A549 (cell line): ENCODE measurements around the gene PICK1. TPM values are rescaled to one million over a fixed set of nuclear protein-coding genes. Genes with fewer than 3 reads are reported as not detected.

Experiments used
- ATAC-seq, 2 experiments: fragments of 200-7000 bp in 1 of 2; fragments of >200 bp in 1 of 2; cut with Nextera tagmentation in 1 of 2; cut with Tn5 transposase in 1 of 2; 3 replicates each; pipeline versions ENCODE4 v1.8.0 to v1.9.1; 2018 to 2020; ENCODE audit warnings: mild to moderate bottlenecking in 1 of 2, moderate library complexity in 1 of 2
- CTCF ChIA-PET: fragments of 300-600 bp; sonication (Branson Sonifier 250); formaldehyde crosslinking; extraction: SDS; loops from one replicate; lab custom pipeline; 2021; ENCODE audit warnings: antibody characterized with exemption, inconsistent platforms; lab: Yijun Ruan, JAX
- POLR2A ChIA-PET: fragments of 350-600 bp; formaldehyde crosslinking; extraction: SDS; loops from one replicate; lab custom pipeline; 2021; ENCODE audit warnings: antibody characterized with exemption, inconsistent platforms; lab: Yijun Ruan, JAX
- DNase-seq, 2 experiments: peaks; one replicate each; pipeline versions ENCODE4 v3.0.0 to v3.0.0-alpha.2; 2011 to 2016; ENCODE audit warnings: low read depth in 1 of 2, low spot score in 1 of 2
- FAIRE-seq: peaks from 2 replicates; lab custom pipeline; 2011; peaks lifted over from hg19 to GRCh38; lab: Jason Lieb, UNC
- H3K27ac ChIP-seq, 2 experiments: fragments of >200 bp; sonication (Bioruptor Twin); formaldehyde crosslinking; 3 replicates each; pipeline ENCODE4 v1.5.1; 2016 to 2017
- H3K4me1 ChIP-seq: fragments of >200 bp; sonication (Bioruptor Twin); formaldehyde crosslinking; 3 replicates; pipeline ENCODE4 v1.6.1; 2016
- H3K4me2 ChIP-seq: fragments of >200 bp; sonication (Bioruptor Twin); formaldehyde crosslinking; 3 replicates; pipeline ENCODE4 v1.6.1; 2016
- H3K4me3 ChIP-seq: fragments of >200 bp; sonication (Bioruptor Twin); formaldehyde crosslinking; 3 replicates; pipeline ENCODE4 v1.5.1; 2016
- H3K9me3 ChIP-seq: fragments of >200 bp; sonication (Bioruptor Twin); formaldehyde crosslinking; 3 replicates; pipeline ENCODE4 v1.6.1; 2016
- CBX2 ChIP-seq: fragments of 200-600 bp; sonication (generic); IDR thresholded peaks from 2 replicates; pipeline ENCODE4 v1.6.1; 2016; ENCODE audit warnings: low read depth, mild to moderate bottlenecking, borderline replicate concordance
- CHD2 ChIP-seq: fragments of 150-350 bp; IDR thresholded peaks from 2 replicates; pipeline ENCODE4 v1.6.1; 2014; ENCODE audit warnings: low read length; ENCODE audit not compliant: partially characterized antibody
- CHD4 ChIP-seq: fragments of 200-600 bp; sonication (generic); IDR thresholded peaks from 2 replicates; pipeline ENCODE4 v1.6.1; 2016; ENCODE audit warnings: antibody characterized with exemption, mild to moderate bottlenecking, borderline replicate concordance
- E2F6 ChIP-seq: IDR thresholded peaks from 2 replicates; pipeline ENCODE4 v1.6.1; 2012; ENCODE audit warnings: low read depth, borderline replicate concordance
- EHF ChIP-seq: fragments of 250-450 bp; sonication (Bioruptor Pico); IDR thresholded peaks from 2 replicates; pipeline ENCODE4 v1.5.0; 2020; ENCODE audit warnings: mild to moderate bottlenecking
- ESRRA ChIP-seq: fragments of 150-350 bp; IDR thresholded peaks from 2 replicates; pipeline ENCODE4 v1.6.1; 2014; ENCODE audit warnings: mild to moderate bottlenecking, low read length, borderline replicate concordance
- HDAC2 ChIP-seq: fragments of 200-600 bp; sonication (generic); IDR thresholded peaks from 2 replicates; pipeline ENCODE4 v1.6.1; 2016
- HOXB13 ChIP-seq: fragments of 250-450 bp; sonication (Bioruptor Pico); IDR thresholded peaks from 2 replicates; pipeline ENCODE4 v1.5.0; 2020; ENCODE audit warnings: low read depth, mild to moderate bottlenecking, moderate library complexity
- HOXB5 ChIP-seq: fragments of 250-450 bp; sonication (Bioruptor Pico); IDR thresholded peaks from 2 replicates; pipeline ENCODE4 v1.5.0; 2020; ENCODE audit warnings: mild to moderate bottlenecking, moderate library complexity
- JUN ChIP-seq, 2 experiments: fragments of >200 bp; sonication (Bioruptor Twin); formaldehyde crosslinking; IDR thresholded peaks; 2 replicates in 1 of 2; 3 replicates in 1 of 2; pipeline ENCODE4 v1.6.1; 2016 to 2017
- KDM1A ChIP-seq: fragments of 200-600 bp; sonication (generic); IDR thresholded peaks from 2 replicates; pipeline ENCODE4 v1.6.1; 2016; ENCODE audit warnings: low read depth, mild to moderate bottlenecking
- KDM5A ChIP-seq: fragments of 200-600 bp; sonication (generic); IDR thresholded peaks from 2 replicates; pipeline ENCODE4 v1.6.1; 2016; ENCODE audit warnings: antibody characterized with exemption, mild to moderate bottlenecking
- MAX ChIP-seq: IDR thresholded peaks from 2 replicates; pipeline ENCODE4 v1.6.1; 2012
- NFE2L2 ChIP-seq: fragments of 150-350 bp; conservative IDR thresholded peaks from 2 replicates; pipeline ENCODE4 v1.6.1; 2014; ENCODE audit warnings: low read length
- NR3C1 ChIP-seq: fragments of >200 bp; sonication (Bioruptor Twin); formaldehyde crosslinking; IDR thresholded peaks from 3 replicates; pipeline ENCODE4 v1.6.1; 2017
- POLR2AphosphoS2 ChIP-seq: conservative IDR thresholded peaks from 2 replicates; pipeline ENCODE4 v1.6.1; 2012; ENCODE audit warnings: low read length, improper control_type of control experiment, inconsistent platforms
- REST ChIP-seq: fragments of 200-600 bp; sonication (generic); IDR thresholded peaks from 2 replicates; pipeline ENCODE4 v1.6.1; 2016; ENCODE audit warnings: antibody characterized with exemption, mild to moderate bottlenecking, moderate library complexity
- SMC3 ChIP-seq: fragments of >200 bp; sonication (Bioruptor Twin); formaldehyde crosslinking; IDR thresholded peaks from 3 replicates; pipeline ENCODE4 v1.6.1; 2018; ENCODE audit warnings: inconsistent platforms
- TP53 ChIP-seq: fragments of 250-450 bp; sonication (Bioruptor Pico); IDR thresholded peaks from 2 replicates; pipeline ENCODE4 v1.5.0; 2021; ENCODE audit warnings: mild to moderate bottlenecking, moderate library complexity
- ZNF302 ChIP-seq: fragments of 250-450 bp; sonication (Bioruptor Pico); IDR thresholded peaks from 2 replicates; pipeline ENCODE4 v1.9.0; 2021; ENCODE audit warnings: inconsistent platforms, mild to moderate bottlenecking, moderate library complexity
- ZSCAN20 ChIP-seq: fragments of 250-450 bp; sonication (Bioruptor Pico); IDR thresholded peaks from 2 replicates; pipeline ENCODE4 v1.8.0; 2022; ENCODE audit warnings: mild to moderate bottlenecking, moderate library complexity
- WGBS: methylation state at CpG from one replicate; pipeline ENCODE4 v1.1.6; 2017; ENCODE audit errors: missing lambda C conversion rate; 5-methylcytosine and 5-hydroxymethylcytosine counted together
- polyA plus RNA-seq, 4 experiments: library from polyadenylated mRNA; depleted of rRNA in 3 of 4; stranded (reverse); fragments of >200 nt; fragmentation: RNase III in 1 of 4; extraction: RNeasy Plus Mini Kit Qiagen cat#74134 plus additional on column Dnase treatment in 1 of 4; gene quantifications; 2 replicates in 3 of 4; 3 replicates in 1 of 4; pipeline ENCODE4 v1.2.3, GENCODE V29; 2011 to 2017

PICK1 gene
- polyA plus RNA-seq, 2 of the 4 experiments (the other 2 are of a cell fraction): 15.6 to 17.8 TPM

DNA sequence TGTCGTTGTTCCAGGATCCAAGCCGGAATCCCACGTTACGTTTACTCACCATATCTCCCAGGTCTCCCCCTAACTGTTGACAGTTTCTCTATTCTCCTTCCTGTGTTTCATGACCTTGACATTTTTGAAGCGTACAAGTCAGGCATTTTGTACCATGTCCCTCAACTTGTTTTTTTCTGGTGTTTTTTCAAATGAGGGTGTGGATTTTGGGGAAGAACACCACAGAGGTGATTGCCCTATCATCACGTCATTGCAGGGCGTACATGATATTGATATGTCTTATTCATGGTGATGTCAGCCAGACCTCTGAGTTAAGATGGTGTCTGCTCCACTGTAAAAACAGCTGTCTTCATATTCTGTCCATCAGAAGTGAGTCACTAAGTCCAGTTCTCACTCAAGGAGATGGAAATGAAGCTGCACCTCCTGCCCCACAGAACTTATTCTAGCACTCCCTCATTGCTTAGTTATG is 44.6 kb upstream of the PICK1 start:
- CTCF ChIA-PET: no interaction called here
- FAIRE-seq: no peak
- no peak overlapping the region for H3K27ac ChIP-seq

DNA sequence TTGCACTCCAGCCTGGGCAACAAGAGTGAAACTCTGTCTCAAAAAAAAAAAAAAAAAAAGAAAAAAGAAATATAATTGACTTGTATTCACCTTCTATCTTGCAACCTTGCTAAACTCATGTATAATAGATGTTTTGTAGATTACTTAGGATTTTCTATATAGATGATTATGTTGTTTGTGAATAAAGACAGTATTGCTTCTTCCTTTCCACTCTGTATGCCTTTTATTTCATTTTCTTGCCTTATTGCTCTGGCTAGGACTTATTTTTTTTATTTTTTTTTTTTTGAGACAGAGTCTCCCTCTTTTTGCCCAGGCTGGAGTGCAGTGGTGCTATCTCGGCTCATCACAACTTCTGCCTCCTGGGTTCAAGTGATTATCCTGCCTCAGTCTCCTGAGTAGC is 43.1 kb upstream of the PICK1 start:
- H3K27ac ChIP-seq: no peak overlapping the region
- 100% methylated on average over 1 of the region's 1 CpG for WGBS
- no peaks in the 10 kb centered on the region for H3K4me1 ChIP-seq
- no peak overlapping the region for H3K4me2 ChIP-seq
- POLR2A ChIA-PET: no interaction called here
- no peaks in the 10 kb centered on the region for H3K9me3 ChIP-seq
- FAIRE-seq (no peak), ATAC-seq (no peak), DNase-seq (no peak)
- no peak overlapping the region for H3K4me3 ChIP-seq
- no peak for TF ChIP-seq MAX
- TF ChIP-seq EHF (CRISPR knock-in tag): no peak
- TF ChIP-seq CBX2: no peak
- TF ChIP-seq ESRRA: no peak
- TF ChIP-seq ZSCAN20: no peak
- TF ChIP-seq HOXB5 (CRISPR knock-in tag): no peak
- no peak for TF ChIP-seq HDAC2
- TF ChIP-seq NR3C1: no peak
- no peak for TF ChIP-seq NFE2L2
- no peak for TF ChIP-seq KDM5A
- TF ChIP-seq POLR2AphosphoS2: no peak
- TF ChIP-seq JUN (IDR thresholded peaks at IDR 0.05): no peak
- no peak for TF ChIP-seq SMC3
- no peak for TF ChIP-seq CHD4
- no peak for TF ChIP-seq TP53 (CRISPR knock-in tag)
- no peak for TF ChIP-seq KDM1A
- CTCF ChIA-PET: interaction anchor here (0.6 to 1.0 kb wide), 2 partner anchors 20 to 34 kb away, joined by 3 read pairs; no protein-coding TSS in a partner anchor

More for the DNA sequence above, 44.6 kb upstream of the PICK1 start:
- TF ChIP-seq E2F6: no peak
- TF ChIP-seq SMC3: no peak
- no peak for TF ChIP-seq ZNF302 (CRISPR knock-in tag)
- no peak for TF ChIP-seq ESRRA
- no peak for TF ChIP-seq HOXB13 (CRISPR knock-in tag)
- no peak for TF ChIP-seq CHD2
- no peak for TF ChIP-seq HOXB5 (CRISPR knock-in tag)
- no peak for TF ChIP-seq REST
- no peaks in the 10 kb centered on the region for H3K9me3 ChIP-seq
- H3K4me2 ChIP-seq: no peak overlapping the region
- DNase-seq (no peak), ATAC-seq (no peak)
- no peak overlapping the region for H3K4me3 ChIP-seq
- POLR2A ChIA-PET: no interaction called here
- no peaks in the 10 kb centered on the region for H3K4me1 ChIP-seq
- WGBS: 88% methylated on average over 7 of the region's 7 CpGs
